GM18502 (cell line): ENCODE data around the gene IL11.
A peak's percentile ranks its signal among the peaks of the same experiment; 100 is the strongest.
"Not testable (repeated sequence)": the region's sequence is repeated elsewhere in the genome, so short reads cannot be mapped to it uniquely, and the experiment has no call there.

ENCODE experiments used
- ATAC-seq: cut with Tn5 transposase; IDR thresholded peaks from one replicate; pipeline ENCODE4 v1.9.1; 2021; ENCODE audit warnings: mild to moderate bottlenecking; ENCODE audit not compliant: unreplicated experiment, poor library complexity

Gene IL11

DNA sequence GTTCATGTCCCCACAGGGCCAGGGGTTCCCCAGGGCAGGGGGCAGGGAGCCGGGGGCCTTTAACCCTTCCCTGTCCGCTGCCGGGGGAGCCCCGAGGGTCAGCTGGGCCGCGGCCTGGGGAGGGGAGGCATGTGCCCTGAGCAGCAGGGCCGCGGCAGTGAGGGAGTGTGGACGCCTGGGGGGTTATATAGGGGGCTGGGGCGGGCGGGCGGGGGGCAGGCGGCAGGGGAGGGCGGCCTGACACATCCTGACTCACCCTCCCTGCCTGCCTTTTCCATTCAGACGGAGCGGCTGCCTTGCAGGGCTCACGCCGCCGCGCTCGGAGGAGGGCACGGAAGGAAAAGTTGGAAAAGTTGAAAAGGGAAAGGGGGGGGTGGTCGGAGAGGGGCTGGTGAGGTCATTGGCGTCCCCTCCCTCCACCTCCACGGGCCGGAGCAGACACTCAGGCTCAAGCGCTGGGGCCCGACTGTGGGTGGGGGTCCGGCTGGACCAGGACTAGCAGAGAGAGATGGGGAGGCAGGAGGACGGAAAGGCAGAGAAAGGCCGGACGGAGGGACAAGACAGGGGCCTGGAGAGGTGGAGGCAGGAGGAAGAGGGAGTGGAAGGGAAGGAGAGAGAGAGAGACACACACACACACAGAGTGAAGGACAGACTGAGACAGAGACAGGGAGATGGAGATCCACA lies at the start of gene IL11:
TSS of gene IL11 (minus strand) at position 159 of the 684 bp plus-strand sequence. CDS start at position 6, 153 bp downstream.
- ATAC-seq: no peak

DNA sequence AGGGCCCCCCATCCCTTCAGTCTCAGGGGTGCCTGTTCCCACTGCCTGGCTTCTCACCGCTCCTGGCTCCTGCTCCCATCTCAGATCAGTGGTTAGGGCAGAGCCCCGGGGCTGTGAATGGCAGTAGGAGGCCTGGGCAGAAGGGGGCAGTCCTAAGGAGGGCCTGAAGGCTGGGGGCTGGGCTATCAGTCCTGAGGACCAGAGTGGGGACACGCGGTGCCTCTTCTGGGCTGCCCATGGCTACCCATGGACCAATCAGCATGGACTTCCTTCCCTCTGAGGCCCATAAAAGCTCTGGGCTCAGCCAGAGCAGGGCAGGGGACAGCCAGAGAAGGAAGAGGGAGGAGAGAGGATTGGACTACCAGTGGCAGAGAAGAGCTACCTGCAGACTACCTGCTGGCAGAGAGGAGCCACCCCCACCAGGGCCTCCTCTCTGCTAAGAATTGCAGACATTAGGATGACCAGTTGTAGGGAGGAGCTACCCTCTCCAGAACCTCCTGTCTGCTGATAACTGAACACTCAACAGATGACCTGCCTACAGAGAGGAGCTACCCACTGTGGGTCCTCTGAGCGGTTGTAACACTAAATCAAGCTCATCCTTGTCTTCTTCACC lies 49.5 kb upstream of the IL11 start:
- no peak for ATAC-seq

DNA sequence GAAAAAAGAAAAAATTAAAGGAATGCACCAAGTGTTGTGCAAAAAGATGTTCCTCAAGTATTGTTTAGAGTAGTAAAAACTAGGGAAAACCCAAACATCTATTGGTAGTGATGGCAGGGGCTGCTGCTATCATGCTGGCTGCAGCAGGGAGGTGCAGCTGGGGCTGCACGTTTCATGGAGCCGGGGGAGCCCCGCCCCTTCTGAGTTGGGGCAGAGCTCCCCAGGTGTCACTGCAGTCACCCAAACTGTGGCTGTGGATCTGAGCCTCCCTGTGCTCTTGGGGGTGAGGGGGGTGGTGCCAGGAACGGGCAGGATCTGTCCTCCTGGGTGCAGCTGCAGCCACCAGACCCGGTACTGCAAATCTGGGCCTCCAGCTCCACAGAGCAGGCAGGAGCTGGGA lies 48.8 kb upstream of the IL11 start:
- no peak for ATAC-seq

DNA sequence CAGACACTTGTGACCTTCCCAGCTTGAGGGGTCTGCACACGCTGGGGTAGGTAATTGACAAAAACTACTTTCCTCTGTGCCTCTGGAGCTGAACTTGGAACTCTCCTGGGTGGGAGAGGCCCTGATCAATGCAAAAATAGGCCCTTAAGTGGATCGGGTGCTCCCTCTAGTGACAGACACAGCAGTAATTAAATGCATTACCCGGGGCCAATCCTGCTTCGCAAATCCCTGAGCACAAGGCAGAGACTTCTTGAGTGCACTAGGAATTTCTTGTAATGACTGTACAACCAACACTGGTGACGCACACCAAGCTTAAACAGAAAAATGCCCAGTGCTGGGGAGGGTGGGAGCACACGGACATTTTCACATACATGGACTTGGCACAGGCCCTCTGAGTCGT lies 47.9 kb upstream of the IL11 start:
- ATAC-seq: no peak

- no peak for ATAC-seq
These were observed 39.9 kb upstream of the IL11 start for GRCh38 chr19:55410168-55410567.

DNA sequence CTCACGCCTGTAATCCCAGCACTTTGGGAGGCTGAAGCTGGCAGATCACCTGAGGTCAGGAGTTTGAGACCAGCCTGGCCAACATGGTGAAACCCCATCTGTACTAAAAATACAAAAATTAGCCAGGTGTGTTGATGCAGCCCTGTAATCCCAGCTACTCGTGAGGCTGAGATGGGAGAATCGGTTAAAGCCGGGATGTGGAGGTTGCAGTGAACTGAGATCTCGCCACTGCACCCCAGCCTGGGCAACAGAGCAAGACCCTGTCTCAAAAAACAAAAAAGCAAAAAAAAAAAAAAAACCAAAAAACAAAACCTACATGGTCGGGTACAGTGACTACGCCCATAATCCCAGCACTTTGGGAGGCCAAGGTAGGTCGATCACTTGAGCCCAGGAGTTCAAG lies 38.9 kb upstream of the IL11 start:
- ATAC-seq: not testable (repeated sequence)

- ATAC-seq: no peak
These were observed 38.2 kb upstream of the IL11 start for GRCh38 chr19:55408533-55408872.

DNA sequence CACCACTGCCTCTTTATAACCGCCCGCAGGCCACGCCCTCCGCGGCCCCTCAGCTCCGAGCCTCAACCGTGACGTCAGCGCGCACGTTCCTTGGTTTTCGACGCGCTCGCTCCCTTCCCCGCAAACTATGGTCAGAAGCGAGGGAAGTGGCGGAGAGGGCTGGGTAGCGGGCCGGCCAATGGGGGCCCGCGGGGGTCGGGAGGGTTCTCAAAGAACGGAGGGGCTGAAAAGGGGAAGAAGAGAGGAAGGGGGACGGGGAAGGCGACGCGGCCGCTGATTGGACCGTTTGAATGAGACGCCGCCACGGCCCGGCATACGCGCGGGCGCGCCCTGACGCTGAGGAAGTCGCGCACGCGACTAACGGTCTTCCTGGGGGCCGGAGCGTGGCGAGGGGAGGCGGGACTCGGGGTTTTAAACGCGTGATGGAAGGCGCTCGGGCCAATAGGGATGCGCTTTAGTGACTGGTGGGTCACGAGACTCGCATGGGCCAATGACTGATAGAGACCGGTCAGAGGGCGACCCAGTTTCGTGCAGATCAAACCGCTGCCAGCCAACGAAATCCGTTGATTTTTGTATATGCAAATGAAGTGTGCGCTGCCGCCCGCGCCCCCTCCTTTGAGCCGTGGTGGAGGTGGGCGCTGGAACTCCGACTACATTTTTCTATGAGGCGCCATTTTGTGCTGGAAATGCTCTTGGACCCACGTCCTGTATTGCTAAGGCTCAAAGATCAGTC lies 37.7 kb upstream of the IL11 start:
- ATAC-seq: peak; percentile 86

- not testable (repeated sequence) for ATAC-seq
These were observed 37.2 kb upstream of the IL11 start, which contains the start of gene UBE2S for GRCh38 chr19:55407550-55407799. TSS of gene UBE2S (minus strand) at chr19:55407788. CDS start at chr19:55407589, 199 bp downstream.

DNA sequence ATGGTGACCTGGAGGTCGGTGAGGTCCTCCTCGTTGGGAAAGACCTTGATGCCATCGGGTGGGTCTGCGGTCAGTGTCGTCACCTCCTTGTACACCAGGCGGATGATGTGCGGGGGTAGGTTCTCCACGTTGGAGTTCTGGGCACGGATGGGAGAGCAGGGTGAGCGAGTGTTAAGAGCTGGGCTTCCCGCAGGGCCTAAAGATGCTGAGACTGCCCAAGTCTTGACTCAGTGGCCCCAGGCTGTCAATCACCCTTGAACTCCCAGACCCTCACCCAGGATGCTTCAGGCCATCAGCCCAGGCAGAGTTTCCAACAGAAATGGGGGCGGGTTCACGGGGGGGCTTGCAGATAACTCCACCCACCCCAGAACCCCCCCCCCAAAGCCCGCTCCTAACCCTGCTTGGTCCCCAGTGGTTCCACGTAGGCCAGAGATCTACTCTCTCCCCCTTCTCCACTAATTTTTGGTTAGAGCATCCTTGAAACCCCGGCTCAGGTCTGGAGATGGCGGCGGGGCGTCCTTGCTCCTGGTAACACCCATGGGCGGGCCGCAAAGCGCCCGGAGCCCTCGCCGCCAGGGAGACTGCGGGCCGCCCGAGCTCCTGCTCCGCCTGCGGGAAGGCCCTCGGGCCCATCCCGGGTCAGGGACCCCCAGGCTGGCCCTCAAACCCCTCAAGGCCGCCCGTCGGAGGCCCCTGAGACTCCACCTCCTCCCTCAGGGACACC lies 36.7 kb upstream of the IL11 start:
- ATAC-seq: no peak

DNA sequence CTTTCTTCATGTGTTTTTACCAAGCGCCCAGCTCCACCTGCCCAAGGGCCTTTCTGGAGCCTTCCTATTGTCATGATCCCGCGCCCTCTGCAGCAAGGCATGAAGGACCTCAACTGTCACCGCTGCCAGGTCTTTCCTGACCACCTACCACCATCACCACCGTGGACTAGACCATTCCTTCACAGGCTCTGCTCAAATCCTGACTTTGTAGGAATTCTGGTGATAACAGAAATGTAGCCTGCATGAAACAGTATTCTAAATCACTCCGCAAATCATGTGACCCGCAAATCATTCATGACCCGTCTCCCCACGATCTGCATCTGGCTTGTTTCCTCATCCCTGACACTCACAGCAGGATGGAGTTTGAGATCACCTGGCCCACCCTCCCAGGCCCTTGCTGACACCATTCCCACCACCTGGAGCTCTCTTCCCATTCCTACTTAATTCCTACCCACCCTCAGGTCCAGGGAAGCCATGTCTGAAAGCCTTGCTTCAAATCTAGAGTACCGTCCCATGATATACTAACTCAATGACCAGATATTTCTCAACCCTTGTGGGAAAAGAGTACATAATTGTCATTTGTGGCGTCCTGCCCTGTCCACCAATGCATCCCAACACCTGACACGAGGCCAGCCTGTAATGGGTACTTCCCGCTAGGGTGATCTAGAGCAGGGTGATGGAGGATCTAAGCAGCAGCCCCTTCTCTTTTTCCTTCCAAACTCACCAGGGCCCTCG lies 36.0 kb upstream of the IL11 start:
- no peak for ATAC-seq

GRCh38 chr19:55405638-55406037 lies 35.4 kb upstream of the IL11 start:
- no peak for ATAC-seq

- no peak for ATAC-seq
These were observed 32.2 kb upstream of the IL11 start for GRCh38 chr19:55402509-55402908.

- not testable (repeated sequence) for ATAC-seq
These were observed 31.1 kb upstream of the IL11 start for GRCh38 chr19:55401390-55401789.

- no peak for ATAC-seq
These were observed 30.2 kb upstream of the IL11 start for GRCh38 chr19:55400281-55401087.

- ATAC-seq: no peak
These were observed 28.1 kb upstream of the IL11 start for GRCh38 chr19:55398200-55398925.

- ATAC-seq: no peak
These were observed 22.8 kb upstream of the IL11 start for GRCh38 chr19:55392820-55393761.
